GM19238 (cell line): ENCODE results near the gene SHISA7.

Experiments used
- DNase-seq: peaks from one replicate; pipeline ENCODE4 v3.0.0; 2011; ENCODE audit warnings: low spot score; ENCODE audit not compliant: insufficient read length

Gene SHISA7

DNA sequence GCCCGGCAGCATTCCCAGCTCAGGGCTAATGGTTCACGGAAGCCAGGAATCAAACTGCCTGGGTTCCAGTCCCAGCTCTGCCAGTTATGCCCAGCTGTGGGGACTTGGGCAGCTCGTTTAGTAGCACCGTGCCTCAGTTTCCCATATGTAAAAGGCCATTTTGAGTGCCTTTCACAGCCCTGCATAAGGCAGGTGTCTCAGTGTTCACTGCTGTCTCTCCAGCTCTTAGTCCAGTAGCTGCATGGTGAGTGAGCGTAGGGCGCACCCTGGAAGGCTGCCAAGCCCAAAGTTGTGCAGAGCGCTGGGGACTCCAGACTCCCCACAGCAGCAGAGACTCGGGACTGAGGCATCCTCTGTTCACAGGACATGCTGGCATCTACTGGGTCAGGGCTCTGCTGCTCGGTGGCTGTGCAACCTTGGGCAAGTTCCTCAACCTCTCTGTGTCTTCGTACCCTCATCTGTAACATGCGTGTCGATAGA lies 51.9 kb downstream of the SHISA7 start:
- no peak for DNase-seq

DNA sequence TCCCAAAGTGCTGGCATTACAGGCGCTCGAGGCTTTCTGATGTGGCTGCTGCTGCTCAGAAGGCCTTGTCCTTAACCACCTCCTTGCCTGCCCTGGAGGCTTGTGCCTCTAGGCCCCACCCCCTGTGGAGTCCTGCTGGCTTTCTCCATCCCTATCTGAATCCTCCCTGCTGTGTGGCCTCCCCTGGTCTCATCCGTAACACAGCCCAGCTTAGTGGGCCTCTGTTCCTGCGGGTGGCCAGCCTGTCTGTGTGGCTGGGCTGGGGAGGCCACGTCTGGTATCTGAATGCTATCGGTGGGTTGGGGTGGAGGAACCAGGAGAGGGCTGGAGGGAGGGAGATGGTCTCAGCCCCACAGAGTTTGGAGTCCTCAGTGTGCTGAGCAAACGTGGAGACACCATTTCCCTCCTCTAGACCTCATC lies 52.6 kb downstream of the SHISA7 start:
- DNase-seq = no peak

DNA sequence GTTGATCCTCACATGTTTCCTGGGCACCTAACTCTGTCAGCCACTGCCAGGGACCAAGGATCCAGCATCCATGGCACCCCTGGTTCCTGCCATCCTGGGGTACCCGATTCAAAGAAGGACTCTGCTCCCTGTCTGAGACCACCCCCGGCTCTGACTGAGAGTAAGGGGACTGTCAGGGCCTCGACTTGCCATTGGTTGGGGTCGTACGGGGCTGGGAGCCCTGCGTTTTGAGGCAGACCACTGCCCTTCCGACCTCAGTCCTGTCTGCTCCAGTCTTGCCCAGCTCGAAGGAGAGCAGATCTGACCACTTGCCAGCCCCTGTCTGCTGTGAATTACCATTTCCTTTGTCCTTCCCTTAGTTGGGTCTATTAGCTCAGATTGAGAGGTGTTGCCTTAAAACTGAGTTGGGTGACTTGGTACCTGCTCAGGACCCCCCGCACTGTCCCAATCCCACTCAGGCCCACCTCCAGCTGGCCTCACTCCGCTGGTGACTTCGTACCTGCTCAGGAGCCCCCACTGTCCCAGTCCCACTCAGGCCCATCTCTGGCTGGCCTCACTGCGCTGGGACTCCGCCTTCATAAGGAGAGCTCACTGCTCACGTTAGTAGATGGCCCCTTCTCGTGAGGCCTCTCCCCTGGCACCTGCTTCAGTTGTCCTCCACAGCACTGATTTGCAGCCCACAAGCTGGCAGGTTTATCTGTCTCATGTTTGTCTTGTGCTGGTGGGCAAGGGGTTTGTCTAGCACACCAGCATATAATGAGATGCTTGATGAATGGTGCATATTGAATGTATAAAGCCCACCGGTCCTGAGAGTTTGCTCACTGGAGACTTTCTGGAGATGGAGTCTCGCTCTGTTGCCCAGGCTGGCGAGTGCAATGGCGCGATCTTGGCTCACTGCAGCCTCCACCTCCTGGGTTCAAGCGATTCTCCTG lies 53.4 kb downstream of the SHISA7 start:
- no peak for DNase-seq

DNA sequence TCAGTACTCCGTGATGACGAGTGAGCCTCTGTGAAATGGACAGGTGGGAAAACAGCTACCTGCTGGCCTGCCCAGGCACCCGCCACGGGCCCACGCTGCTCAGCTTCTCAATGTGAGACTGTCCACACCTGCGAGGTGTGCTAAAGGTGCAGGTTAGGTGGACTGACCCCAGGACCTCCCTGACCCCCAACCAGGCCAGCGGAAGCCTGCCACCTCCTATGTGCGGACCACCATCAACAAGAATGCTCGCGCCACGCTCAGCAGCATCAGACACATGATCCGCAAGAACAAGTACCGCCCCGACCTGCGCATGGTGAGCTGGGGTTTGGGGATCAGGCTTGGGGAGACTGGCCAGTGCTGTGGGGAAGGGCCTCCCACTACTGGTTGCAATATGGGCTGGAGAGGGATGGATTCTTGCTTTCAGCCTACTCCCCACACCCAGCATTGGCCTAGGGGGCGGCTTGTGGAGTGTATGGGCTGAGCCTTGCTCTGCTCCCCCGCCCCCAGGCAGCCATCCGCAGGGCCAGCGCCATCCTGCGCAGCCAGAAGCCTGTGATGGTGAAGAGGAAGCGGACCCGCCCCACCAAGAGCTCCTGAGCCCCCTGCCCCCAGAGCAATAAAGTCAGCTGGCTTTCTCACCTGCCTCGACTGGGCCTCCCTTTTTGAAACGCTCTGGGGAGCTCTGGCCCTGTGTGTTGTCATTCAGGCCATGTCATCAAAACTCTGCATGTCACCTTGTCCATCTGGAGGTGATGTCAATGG lies 55.2 kb downstream of the SHISA7 start:
- no peak for DNase-seq

GRCh38 chr19:55386493-55386971 lies 56.6 kb downstream of the SHISA7 start:
- no peak for DNase-seq

- DNase-seq = peak; percentile 97
Measured at GRCh38 chr19:55385724-55386492, 57.2 kb downstream of the SHISA7 start, which contains the start of gene RPL28. RPL28 (plus strand) TSS chr19:55385932; CDS start chr19:55386358, 426 bp downstream.

DNA sequence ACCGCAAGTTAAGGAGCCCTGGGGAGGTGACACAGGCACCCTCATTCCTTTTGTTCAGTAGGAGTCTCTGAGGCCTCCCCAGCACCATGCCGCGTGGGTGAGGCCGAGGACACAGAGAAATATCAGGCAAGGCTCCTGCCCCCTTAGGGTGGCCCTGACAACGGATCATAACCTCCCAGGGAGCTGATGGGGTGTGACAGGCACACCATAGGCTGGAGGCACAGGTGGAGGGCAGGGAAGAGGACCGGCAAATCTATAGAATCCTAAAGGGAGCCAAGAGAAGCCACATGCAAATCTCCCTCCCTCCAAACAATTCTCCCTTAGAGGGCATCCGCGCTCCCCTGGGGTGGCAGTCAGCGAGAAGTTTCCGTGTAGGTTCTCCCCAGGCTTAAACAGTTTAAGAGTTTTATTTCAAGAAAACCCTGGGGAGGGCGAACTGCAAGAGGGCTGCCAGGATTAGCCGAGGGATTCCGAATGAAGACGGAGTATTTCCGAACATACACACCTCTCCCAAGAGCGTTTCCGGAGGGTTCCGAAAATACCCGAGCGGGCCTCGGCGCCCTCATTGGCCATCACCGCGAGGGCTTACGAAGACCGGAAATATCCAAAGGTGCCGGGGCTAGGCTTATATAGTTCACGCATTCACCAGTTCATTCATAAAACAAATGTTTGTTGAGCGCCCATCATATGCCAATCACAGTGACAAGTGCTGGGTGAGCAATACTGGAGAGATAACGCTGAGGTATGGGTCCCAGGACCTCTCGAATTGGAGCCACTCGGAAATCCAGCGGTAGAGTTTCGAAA lies 58.0 kb downstream of the SHISA7 start:
- DNase-seq = peak; percentile 93

DNA sequence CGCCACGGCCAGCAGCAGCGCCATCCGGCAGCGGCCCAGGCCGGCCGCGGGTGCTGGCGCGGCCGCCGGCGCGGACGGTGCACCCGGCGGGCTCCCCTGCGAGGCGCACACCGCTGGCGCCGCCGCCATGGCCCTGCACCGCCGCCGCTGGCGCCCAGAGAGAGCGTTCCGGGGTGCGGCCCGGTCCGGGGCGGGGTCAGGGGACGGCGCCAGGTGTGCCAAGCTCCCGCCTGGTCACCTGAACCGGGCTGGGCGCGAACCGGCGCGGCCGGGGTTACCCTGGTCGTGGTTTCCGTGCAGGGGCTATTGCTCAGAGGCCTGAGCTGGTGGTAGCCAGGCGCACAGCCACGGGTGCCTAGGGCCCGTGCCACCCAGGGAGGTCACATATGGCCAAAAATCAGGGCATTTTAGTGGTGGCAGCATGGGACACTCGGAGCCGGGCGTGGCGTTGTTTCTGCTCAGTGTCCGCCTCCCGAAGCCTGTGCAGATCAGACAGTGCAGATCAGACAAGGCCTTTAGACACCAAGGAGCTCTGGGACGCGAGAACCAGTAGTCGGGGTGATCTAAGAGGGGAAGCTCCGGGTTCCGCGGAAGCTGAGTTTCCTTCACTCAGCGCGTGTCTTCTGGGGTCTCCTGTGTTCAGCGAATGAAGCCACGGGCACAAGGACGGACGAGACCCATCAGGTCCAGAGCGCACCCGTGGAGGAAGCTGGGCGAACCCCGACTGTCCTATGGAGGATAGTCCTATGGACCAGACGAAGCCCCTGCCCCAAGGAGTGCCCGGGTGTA lies 58.8 kb downstream of the SHISA7 start, which contains the start of gene TMEM238:
TSS of gene TMEM238 (minus strand) at position 162 of the 789 bp plus-strand sequence. CDS start at position 129, 33 bp downstream.
- no peak for DNase-seq

- peak; percentile 82 for DNase-seq
Measured at GRCh38 chr19:55383279-55384130, 59.6 kb downstream of the SHISA7 start.

DNA sequence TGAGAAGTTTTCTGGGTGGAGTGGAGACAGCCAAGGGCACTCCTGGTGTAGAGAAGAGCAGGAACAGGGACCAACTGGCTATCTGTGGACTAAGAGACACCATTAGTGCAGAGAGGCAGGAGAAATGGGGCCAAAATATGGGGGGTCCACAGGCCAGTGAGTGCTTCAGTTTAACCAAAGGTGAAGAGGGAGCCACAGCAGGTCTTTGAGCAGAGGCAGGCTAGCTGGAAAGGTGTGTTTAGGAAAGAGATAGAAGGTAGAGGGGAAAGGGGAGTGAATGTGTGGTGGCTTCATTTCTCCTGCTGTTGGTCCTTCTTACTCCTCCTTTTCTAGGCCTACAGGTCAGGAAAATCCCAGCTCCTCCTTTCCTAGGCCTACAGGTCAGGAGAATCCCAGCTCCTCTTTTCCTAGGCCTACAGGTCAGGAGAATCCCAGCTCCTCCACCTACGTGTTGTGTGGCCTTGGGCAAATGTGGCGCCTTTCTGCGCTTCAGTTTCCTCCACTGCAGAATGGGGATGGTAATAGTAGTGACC lies 60.5 kb downstream of the SHISA7 start:
- no peak for DNase-seq

- no peak for DNase-seq
Measured at GRCh38 chr19:55382013-55382412, 61.1 kb downstream of the SHISA7 start.

DNA sequence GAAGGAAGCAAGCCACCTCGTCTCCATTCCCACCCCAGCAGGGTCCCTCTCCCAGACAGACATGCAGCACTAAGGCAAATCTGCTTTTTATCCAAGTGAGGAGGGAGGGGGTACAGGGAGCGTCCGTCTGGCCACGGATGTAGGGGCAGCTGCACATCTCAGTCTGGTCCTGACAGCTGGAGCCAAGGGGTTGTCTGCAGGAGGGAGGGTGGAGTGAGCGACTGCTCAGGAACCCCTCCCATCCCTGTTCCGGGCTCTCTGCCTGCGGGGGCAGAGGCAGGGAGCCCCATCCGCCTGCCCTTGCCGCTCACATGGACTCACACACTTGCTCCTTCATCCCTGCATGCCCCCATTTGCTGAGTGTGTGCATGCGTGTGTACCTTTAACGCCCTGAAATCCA lies 63.9 kb downstream of the SHISA7 start:
- no peak for DNase-seq
